ENCODE measurements around the gene ABCA2. TPM values are rescaled to one million over a fixed set of nuclear protein-coding genes. Genes with fewer than 3 reads are reported as not detected.
A peak's percentile ranks its signal among the peaks of the same experiment; 100 is the strongest.

ABCA2 gene
- total and polyA plus RNA-seq, 5 donors, result 32.2 to 42.4 (median 40.4) TPM

DNA sequence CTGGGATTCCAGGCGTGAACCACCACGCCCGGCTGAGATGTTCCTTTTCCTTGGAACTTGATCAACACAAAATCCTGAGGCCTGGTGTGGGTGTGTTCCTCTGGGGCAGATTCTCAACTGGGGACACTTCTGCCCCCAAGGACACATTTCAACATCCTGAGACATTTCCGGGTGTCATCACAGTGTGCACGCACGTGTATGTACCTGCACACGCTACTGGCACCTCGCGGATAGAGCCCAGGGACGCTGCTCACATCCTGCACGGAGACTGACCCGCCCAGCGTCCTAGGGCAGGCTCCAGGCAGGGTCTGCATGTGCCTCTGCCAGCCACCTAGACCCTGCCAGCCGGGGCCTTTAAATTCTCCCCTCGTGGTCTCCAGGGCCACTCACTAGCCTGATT lies 34.3 kb upstream of the ABCA2 start:
- H3K4me1 ChIP-seq (ENCODE audit: control insufficient read depth, insufficient read depth, low read length), result no peaks in the 10 kb centered on the region

DNA sequence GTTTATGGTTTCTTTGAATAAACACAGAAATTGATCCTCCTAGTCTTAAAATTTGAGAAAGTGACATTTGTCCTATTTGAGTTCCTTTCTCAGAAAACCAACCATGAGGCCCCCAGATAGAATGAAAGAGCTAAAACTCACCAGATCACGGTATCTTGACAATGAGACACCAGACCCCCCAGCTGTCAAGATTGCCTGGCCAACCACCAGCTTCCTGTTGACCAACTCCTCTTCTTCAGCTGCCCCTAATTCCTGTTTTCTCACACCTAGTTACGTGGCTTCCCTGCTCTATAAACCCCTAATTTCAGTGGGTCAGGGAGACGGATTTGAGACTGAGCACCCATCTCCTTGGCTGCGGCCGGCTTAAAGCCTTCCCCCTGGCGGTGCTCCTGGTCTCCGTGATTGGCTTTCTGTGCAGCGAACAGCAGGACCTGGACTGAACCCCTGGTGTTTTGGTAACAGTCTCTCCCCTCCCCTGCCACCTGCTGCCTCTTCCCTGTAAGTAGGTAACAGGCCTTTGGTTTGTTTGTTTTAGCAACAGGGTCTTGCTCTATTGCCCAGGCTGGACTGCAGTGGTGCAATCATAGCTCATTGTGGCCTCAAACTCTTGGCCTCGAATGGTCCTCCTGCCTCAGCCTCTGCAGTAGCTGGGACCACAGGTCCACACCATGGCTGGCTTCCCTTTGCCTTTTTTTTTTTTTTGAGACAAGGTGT lies 30.6 kb upstream of the ABCA2 start:
- WGBS, result 86% methylated on average over 9 of the region's 9 CpGs
- H3K27ac ChIP-seq (ENCODE audit: low read length), result no peak overlapping the region
- no peaks in the 10 kb centered on the region for H3K9me3 ChIP-seq (ENCODE audit: control insufficient read depth, low read length)
- H3K27me3 ChIP-seq (ENCODE audit: control insufficient read depth, insufficient read depth), result no peaks in the 10 kb centered on the region
- intact Hi-C loops (cut with DNase I), result no loop called here
- ATAC-seq (no peak), DNase-seq (no peak)
- no peak overlapping the region for H3K4me3 ChIP-seq (ENCODE audit: low read length)
- H3K4me1 ChIP-seq (ENCODE audit: control insufficient read depth, insufficient read depth, low read length), result peaks cover 2% of the 10 kb centered on the region

More for the DNA sequence above, 34.3 kb upstream of the ABCA2 start:
- ATAC-seq, result no peak
- H3K9me3 ChIP-seq (ENCODE audit: control insufficient read depth, low read length), result no peaks in the 10 kb centered on the region
- no peak for DNase-seq
- intact Hi-C loops (cut with DNase I), result loop anchor here in 1 of 4 donors (10.0 kb wide), 1 partner anchor 278 kb away; no protein-coding TSS in a partner anchor
- H3K27me3 ChIP-seq (ENCODE audit: control insufficient read depth, insufficient read depth), result no peaks in the 10 kb centered on the region
- H3K27ac ChIP-seq (ENCODE audit: low read length), result no peak overlapping the region
- WGBS, result 85% methylated on average over 15 of the region's 15 CpGs
- no peak overlapping the region for H3K4me3 ChIP-seq (ENCODE audit: low read length)

DNA sequence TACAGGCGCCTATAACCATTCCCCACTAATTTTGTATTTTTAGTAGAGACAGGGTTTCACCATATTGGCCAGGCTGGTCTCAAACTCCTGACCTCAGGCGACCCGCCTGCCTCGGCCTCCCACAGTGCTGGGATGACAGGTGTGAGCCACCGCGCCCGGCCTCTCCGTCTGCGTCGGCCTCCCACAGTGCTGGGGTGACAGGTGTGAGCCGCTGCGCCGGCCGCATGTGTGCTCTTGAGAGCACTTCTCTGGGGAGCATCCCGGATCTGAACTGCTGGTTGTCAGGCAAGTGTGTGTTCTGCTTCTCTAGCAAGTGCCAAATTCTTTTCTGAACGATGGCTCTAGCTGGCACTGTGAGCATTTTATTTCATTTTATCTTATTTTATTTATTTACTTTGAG lies 29.5 kb upstream of the ABCA2 start:
- intact Hi-C loops (cut with DNase I), result no loop called here
- Histone ChIP-seq H3K4me1 (ENCODE audit: control insufficient read depth, insufficient read depth, low read length) (peaks cover 2% of the 10 kb centered on the region), H3K9me3 (ENCODE audit: control insufficient read depth, low read length) (no peaks in the 10 kb centered on the region), H3K27ac (ENCODE audit: low read length) (no peak overlapping the region), H3K27me3 (ENCODE audit: control insufficient read depth, insufficient read depth) (no peaks in the 10 kb centered on the region), H3K4me3 (ENCODE audit: low read length) (no peak overlapping the region)
- WGBS, result 60% methylated on average over 16 of the region's 16 CpGs
- ATAC-seq, result no peak
- no peak for DNase-seq

DNA sequence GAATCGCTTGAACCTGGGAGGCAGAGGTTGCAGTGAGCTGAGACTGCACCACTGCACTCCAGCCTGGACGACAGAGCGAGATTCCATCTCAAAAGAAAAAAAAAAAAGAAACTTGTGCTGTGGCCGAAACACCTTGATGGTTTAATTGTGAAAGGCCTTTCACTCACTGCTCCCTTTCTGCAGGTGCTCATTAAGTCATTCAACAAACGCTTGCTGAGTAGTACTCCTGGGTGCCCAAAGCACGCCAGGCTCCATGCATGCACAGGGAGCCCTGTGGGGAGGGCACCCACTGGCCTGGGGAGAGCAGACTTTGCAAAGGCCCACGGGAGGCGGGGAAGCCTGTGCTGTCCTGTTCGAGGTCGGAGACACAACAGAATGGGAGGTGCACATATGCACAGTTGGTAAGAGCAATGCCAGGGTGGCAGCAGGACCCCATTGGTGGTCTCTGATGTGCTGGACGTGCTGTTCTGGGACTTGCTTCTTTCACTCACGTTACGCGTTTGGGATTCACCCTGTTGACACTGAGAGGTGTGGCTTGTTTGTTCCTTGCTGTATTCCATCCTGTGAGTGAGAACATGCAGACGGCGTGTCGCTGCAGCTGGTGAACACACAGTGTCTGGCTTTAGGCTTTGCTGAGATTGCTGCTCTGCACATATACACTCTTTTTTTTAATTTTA lies 28.8 kb upstream of the ABCA2 start:
- 67% methylated on average over 17 of the region's 17 CpGs for WGBS
- Histone ChIP-seq H3K4me1 (ENCODE audit: control insufficient read depth, insufficient read depth, low read length) (peaks cover 2% of the 10 kb centered on the region), H3K27ac (ENCODE audit: low read length) (no peak overlapping the region), H3K4me3 (ENCODE audit: low read length) (no peak overlapping the region), H3K9me3 (ENCODE audit: control insufficient read depth, low read length) (no peaks in the 10 kb centered on the region), H3K27me3 (ENCODE audit: control insufficient read depth, insufficient read depth) (no peaks in the 10 kb centered on the region)
- intact Hi-C loops (cut with DNase I), result no loop called here
- no peak for ATAC-seq
- no peak for DNase-seq

DNA sequence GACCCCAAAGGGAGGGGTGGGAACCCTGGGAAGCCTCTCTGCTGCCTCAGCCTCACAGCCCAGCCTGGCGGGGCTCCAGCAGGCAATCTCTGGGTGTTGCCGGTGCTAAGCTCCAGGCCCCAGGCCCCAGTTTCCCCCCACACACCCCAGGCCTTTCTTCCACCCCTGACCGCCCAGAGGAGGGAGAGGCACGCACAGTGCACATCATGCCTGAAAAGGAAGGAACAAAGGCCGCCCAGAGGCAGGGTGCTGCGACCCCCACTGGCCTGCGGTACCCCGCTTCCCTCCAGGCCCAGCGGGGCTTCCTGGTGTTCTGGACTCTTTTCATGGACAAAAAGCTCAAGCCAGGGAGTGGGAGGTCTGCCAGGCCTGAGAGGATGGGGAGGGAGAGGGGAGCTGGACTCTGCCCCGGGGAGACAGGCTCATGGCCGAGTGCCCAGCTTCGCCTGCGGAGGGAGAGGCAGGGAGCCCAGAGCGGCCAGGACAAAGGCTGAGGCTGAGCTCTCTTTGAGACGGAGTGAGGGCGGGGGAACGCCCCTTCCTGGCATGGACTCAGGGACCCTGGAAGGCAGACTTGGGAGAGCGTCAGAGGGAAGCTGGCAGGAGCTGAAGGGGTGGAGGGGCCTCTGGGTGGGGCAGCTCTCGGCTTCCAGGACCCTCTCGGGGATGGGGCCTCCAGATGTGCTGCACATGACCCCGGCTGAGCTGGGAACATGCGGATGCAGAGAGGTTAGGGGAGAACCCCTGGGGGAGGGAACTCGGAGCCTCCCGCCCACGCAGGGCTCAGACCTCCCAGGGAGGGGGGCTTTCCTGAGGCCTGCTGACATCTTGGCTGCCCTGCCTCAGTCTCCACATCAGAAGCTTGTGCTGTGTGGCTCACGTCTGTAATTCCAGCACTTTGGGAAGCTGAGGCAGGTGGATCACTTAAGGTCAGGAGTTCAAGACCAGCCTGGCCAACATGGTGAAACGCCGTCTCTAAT lies 27.6 kb upstream of the ABCA2 start:
- H3K27ac ChIP-seq (ENCODE audit: low read length), result peak overlapping the region; percentile 48
- H3K4me3 ChIP-seq (ENCODE audit: low read length), result no peak overlapping the region
- DNase-seq (peak; percentile 93 to 98 (median 98)), ATAC-seq (peak; percentile 93 to 94)
- no peaks in the 10 kb centered on the region for H3K9me3 ChIP-seq (ENCODE audit: control insufficient read depth, low read length)
- 26% methylated on average over 28 of the region's 28 CpGs for WGBS
- H3K27me3 ChIP-seq (ENCODE audit: control insufficient read depth, insufficient read depth), result no peaks in the 10 kb centered on the region
- peaks cover 2% of the 10 kb centered on the region for H3K4me1 ChIP-seq (ENCODE audit: control insufficient read depth, insufficient read depth, low read length)
- intact Hi-C loops (cut with DNase I), result no loop called here

DNA sequence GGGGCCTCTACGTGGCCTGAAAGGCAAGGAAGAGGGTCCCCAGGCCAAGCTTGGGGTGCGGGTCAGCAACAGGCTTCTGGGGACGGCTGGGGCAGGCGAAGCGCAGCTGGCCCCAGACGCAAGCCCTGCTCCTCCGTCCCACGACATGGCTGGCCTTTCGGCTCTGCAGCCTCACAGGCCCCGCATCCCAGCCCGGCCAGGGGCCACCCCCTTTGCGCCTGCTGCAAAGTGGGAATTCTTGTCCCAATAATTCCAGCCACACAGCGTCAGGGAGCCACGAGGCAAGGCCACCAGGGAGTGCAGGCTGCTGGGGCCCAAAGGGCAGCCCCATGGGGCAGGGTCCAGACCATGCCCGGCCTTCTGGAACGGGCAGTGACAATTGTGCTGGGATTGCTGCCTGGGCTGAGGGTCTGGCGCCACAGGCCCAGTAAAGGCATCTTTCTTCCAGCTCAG lies 26.9 kb upstream of the ABCA2 start:
- peak in 1 of 3 donors; percentile 82 for DNase-seq
- intact Hi-C loops (cut with DNase I), result no loop called here
- Histone ChIP-seq H3K27ac (ENCODE audit: low read length) (peak overlapping the region; percentile 48), H3K9me3 (ENCODE audit: control insufficient read depth, low read length) (no peaks in the 10 kb centered on the region), H3K27me3 (ENCODE audit: control insufficient read depth, insufficient read depth) (no peaks in the 10 kb centered on the region), H3K4me3 (ENCODE audit: low read length) (no peak overlapping the region), H3K4me1 (ENCODE audit: control insufficient read depth, insufficient read depth, low read length) (peaks cover 2% of the 10 kb centered on the region)
- peak; percentile 7 to 28 for ATAC-seq
- WGBS, result 42% methylated on average over 17 of the region's 17 CpGs

DNA sequence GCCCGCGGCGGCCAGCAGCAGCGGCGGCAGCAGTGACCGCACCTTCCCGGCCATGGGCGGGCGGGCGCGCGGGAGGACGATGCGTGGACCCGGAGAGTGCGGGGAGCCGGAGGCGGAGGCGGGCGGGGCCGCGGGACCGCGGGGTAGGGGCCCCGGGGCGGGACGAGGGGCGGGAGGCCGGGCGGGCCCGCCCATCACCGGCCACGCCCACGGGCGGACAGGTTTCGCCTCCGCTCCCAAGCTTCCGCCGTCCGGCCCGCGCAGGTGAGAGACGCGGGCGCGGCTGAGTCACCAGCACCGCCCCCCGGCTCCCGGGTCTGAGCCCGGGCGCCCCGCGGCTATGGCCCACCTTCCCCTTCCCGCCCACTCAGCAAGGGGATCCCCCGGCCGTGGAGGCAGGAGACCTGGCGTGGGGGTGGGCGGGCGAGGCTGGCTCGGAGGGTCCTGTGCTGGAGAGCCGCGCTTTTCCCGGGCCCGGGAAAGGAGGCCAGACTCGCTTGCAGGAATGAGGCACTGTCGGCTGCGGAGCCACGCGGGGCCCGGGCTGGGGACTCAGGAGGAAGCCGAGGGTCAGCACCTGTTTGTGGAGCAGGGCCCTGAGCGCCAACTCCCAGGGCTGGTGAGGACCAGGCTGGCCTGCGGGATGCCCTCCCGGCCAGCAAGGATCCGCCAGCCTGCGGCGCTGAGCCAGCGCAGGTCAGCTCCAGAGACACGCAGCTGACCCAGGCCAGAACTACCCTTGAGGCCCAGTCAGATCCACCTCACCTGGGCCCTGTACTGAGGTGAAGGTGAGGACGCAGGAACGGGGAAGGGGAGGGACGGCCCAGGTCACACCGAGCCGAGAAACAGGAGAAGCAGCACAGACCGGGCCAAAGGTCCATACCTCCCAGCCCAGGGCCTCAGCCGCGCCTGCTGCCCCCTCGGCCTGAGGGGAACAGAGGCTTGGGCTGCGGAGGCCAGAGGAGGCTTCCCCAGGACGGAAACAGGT lies 26.2 kb upstream of the ABCA2 start, which contains the start of gene ENTPD2:
ENTPD2 (minus strand) TSS at position 118 of the 988 bp plus-strand sequence; CDS start at position 54, 64 bp downstream.
- ATAC-seq, result no peak

DNA sequence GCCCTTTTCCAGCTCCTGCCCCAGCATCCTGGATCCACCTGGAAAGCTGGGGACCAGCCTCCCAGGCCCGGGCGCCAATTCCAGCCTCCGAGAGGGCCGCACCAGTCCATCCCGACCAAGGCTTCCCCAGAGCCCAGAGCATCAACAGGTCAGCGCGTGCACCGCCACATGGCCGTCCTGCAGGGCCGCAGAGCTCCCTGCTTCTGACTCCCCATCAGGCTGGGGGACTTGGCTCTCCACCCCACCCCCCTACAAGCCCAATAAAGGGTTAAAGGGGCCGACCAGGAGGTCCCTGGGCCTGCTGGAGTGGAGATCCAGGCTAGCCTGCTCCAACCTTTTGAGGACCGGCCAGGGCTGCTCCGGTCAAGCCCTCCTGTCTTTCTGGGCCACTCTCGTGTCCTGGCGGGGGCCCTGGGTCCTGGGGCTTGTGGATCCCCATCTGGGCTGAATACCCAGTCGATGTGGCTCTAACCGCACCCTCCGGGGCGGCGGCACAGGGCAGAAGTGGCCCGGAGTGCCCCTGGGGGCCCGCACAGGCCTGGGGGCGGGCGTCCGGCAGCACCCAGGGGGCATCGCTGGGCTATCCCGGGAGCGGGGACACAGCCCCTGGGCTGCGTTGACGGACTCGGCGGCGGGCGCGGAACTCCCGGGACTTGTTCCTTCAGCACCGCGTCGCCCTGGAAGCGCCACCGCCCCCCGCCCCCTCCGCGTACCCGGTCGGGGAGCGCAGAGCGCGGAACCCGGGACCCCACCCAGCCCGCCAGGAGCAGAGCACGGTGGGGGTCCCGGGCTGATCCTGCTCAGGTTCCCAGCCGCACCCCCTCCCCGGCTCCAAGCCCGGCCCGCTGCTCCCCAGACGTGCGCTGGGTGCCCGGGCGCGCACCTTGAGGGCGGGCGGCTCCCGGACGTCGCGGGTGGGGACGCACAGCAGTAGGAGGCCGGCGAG lies 25.2 kb upstream of the ABCA2 start:
- peaks cover 2% of the 10 kb centered on the region for H3K4me1 ChIP-seq (ENCODE audit: control insufficient read depth, insufficient read depth, low read length)
- intact Hi-C loops (cut with DNase I), result no loop called here
- H3K9me3 ChIP-seq (ENCODE audit: control insufficient read depth, low read length), result no peaks in the 10 kb centered on the region
- H3K27ac ChIP-seq (ENCODE audit: low read length), result no peak overlapping the region
- ATAC-seq (no peak), DNase-seq (peak in 1 of 3 donors; percentile 62)
- peak overlapping the region; percentile 34 for H3K4me3 ChIP-seq (ENCODE audit: low read length)
- 14% methylated on average over 71 of the region's 71 CpGs for WGBS
- H3K27me3 ChIP-seq (ENCODE audit: control insufficient read depth, insufficient read depth), result no peaks in the 10 kb centered on the region

More for the DNA sequence above, 26.2 kb upstream of the ABCA2 start, which contains the start of gene ENTPD2:
- peak in 2 of 3 donors; percentile 65 to 74 for DNase-seq
- WGBS, result 19% methylated on average over 89 of the region's 90 CpGs
- intact Hi-C loops (cut with DNase I), result no loop called here
- Histone ChIP-seq H3K4me3 (ENCODE audit: low read length) (peak within 1 kb of the TSS; percentile 34), H3K27ac (ENCODE audit: low read length) (no peak within 1 kb of the TSS), H3K27me3 (ENCODE audit: control insufficient read depth, insufficient read depth) (no peaks in the 10 kb centered on the region), H3K4me1 (ENCODE audit: control insufficient read depth, insufficient read depth, low read length) (peaks cover 2% of the 10 kb centered on the region), H3K9me3 (ENCODE audit: control insufficient read depth, low read length) (no peaks in the 10 kb centered on the region)

DNA sequence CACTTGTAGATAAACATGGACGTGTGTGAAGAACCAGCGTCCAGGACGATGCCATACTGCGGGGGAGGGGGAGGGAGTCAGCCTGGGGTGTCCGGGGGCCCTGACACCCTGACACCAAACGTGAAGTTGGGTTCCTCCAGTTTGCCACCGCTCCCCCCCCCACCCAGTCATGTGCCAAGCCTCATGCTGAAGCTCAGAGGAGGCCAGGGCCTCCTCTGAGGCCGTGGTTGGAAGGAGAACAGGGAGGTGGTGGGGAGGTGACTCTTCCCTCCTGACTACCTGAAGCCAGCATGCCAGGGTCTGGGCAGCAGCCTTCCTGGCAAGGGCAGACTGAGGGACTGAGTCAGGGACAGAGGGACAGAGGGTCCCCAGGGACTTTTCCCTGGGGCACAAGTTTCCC lies 24.3 kb upstream of the ABCA2 start:
- Histone ChIP-seq H3K9me3 (ENCODE audit: control insufficient read depth, low read length) (no peaks in the 10 kb centered on the region), H3K4me3 (ENCODE audit: low read length) (no peak overlapping the region), H3K27me3 (ENCODE audit: control insufficient read depth, insufficient read depth) (no peaks in the 10 kb centered on the region), H3K4me1 (ENCODE audit: control insufficient read depth, insufficient read depth, low read length) (peaks cover 2% of the 10 kb centered on the region), H3K27ac (ENCODE audit: low read length) (no peak overlapping the region)
- intact Hi-C loops (cut with DNase I), result no loop called here
- DNase-seq (no peak), ATAC-seq (no peak)
- 70% methylated on average over 8 of the region's 8 CpGs for WGBS

All from right cardiac atrium (tissue), 5 donors.